HG03439 (cell line): Measurements from ENCODE around the gene GALNT13.

Source experiments
- ATAC-seq: cut with Tn5 transposase; IDR thresholded peaks from one replicate; pipeline ENCODE4 v1.9.1; 2021; ENCODE audit warnings: mild to moderate bottlenecking, moderate library complexity; ENCODE audit not compliant: unreplicated experiment

Gene GALNT13

GRCh38 chr2:154203902-154204301 lies 332.2 kb downstream of the GALNT13 start:
- no peak for ATAC-seq

- ATAC-seq: no peak
Observed at GRCh38 chr2:154207288-154208047, 335.7 kb downstream of the GALNT13 start.

GRCh38 chr2:154223726-154224125 lies 352.0 kb downstream of the GALNT13 start:
- no peak for ATAC-seq

- ATAC-seq: no peak
Observed at GRCh38 chr2:154226931-154227330, 355.2 kb downstream of the GALNT13 start.

GRCh38 chr2:154228566-154229280 lies 357.0 kb downstream of the GALNT13 start:
- ATAC-seq: no peak

- ATAC-seq: no peak
Observed at GRCh38 chr2:154229966-154230365, 358.2 kb downstream of the GALNT13 start.

- ATAC-seq: no peak
Observed at GRCh38 chr2:154231021-154231420, 359.3 kb downstream of the GALNT13 start.

- ATAC-seq: no peak
Observed at GRCh38 chr2:154233231-154233630, 361.5 kb downstream of the GALNT13 start.

GRCh38 chr2:154238252-154238651 lies 366.5 kb downstream of the GALNT13 start:
- ATAC-seq: no peak

- no peak for ATAC-seq
Observed at GRCh38 chr2:154240316-154240715, 368.6 kb downstream of the GALNT13 start.

- no peak for ATAC-seq
Observed at GRCh38 chr2:154240921-154241379, 369.2 kb downstream of the GALNT13 start.

GRCh38 chr2:154242687-154243086 lies 371.0 kb downstream of the GALNT13 start:
- ATAC-seq: no peak

- no peak for ATAC-seq
Observed at GRCh38 chr2:154243685-154244084, 372.0 kb downstream of the GALNT13 start.

GRCh38 chr2:154244932-154245331 lies 373.2 kb downstream of the GALNT13 start:
- no peak for ATAC-seq

- no peak for ATAC-seq
Observed at GRCh38 chr2:154247503-154247902, 375.8 kb downstream of the GALNT13 start.

GRCh38 chr2:154256136-154256535 lies 384.4 kb downstream of the GALNT13 start:
- ATAC-seq: no peak

GRCh38 chr2:154259030-154259429 lies 387.3 kb downstream of the GALNT13 start:
- ATAC-seq: no peak

- ATAC-seq: no peak
Observed at GRCh38 chr2:154261473-154262027, 389.8 kb downstream of the GALNT13 start.

- no peak for ATAC-seq
Observed at GRCh38 chr2:154263206-154263605, 391.5 kb downstream of the GALNT13 start.

- ATAC-seq: no peak
Observed at GRCh38 chr2:154264024-154264423, 392.3 kb downstream of the GALNT13 start.

GRCh38 chr2:154267983-154268382 lies 396.3 kb downstream of the GALNT13 start:
- no peak for ATAC-seq

GRCh38 chr2:154280543-154280942 lies 408.8 kb downstream of the GALNT13 start:
- no peak for ATAC-seq
